ENCODE data around the gene NNMT. TPM values are rescaled to one million over a fixed set of nuclear protein-coding genes. Genes with fewer than 3 reads are reported as not detected.

Gene NNMT
- total and polyA plus RNA-seq, 8 donors = 1.2 to 244 (median 1.9) TPM

GRCh38 chr11:114358716-114359115 is 62.5 kb downstream of the NNMT start:
- Histone ChIP-seq H3K27ac (no peak overlapping the region), H3K9me3 (no peaks in the 10 kb centered on the region), H3K36me3 (no peaks in the 10 kb centered on the region), H3K4me3 (no peak overlapping the region), H3K27me3 (no peaks in the 10 kb centered on the region), H3K4me1 (no peaks in the 10 kb centered on the region)
- intact Hi-C loops (cut with DNase I) = no loop called here
- ATAC-seq (peak; percentile 86), DNase-seq (no peak)
- TF ChIP-seq CTCF (IDR thresholded peaks at IDR 0.05) = no peak

GRCh38 chr11:114359342-114359741 is 63.1 kb downstream of the NNMT start:
- DNase-seq (no peak), ATAC-seq (no peak)
- no peaks in the 10 kb centered on the region for H3K27me3 ChIP-seq
- H3K4me3 ChIP-seq = no peak overlapping the region
- no peak for TF ChIP-seq CTCF (IDR thresholded peaks at IDR 0.05)
- no peak overlapping the region for H3K27ac ChIP-seq
- H3K9me3 ChIP-seq = no peaks in the 10 kb centered on the region
- intact Hi-C loops (cut with DNase I) = no loop called here
- no peaks in the 10 kb centered on the region for H3K4me1 ChIP-seq
- H3K36me3 ChIP-seq = no peaks in the 10 kb centered on the region

- Histone ChIP-seq H3K36me3 (no peaks in the 10 kb centered on the region), H3K4me3 (no peak overlapping the region), H3K27me3 (no peaks in the 10 kb centered on the region), H3K4me1 (no peaks in the 10 kb centered on the region), H3K27ac (no peak overlapping the region), H3K9me3 (no peaks in the 10 kb centered on the region)
- ATAC-seq (no peak), DNase-seq (no peak)
- intact Hi-C loops (cut with DNase I) = no loop called here
- TF ChIP-seq CTCF (IDR thresholded peaks at IDR 0.05) = no peak
These were observed 66.1 kb downstream of the NNMT start for GRCh38 chr11:114362326-114362725.

GRCh38 chr11:114362958-114363357 is 66.8 kb downstream of the NNMT start:
- intact Hi-C loops (cut with DNase I) = no loop called here
- H3K36me3 ChIP-seq = no peaks in the 10 kb centered on the region
- ATAC-seq (no peak), DNase-seq (no peak)
- no peak overlapping the region for H3K4me3 ChIP-seq
- H3K27me3 ChIP-seq = no peaks in the 10 kb centered on the region
- no peak for TF ChIP-seq CTCF (IDR thresholded peaks at IDR 0.05)
- H3K27ac ChIP-seq = no peak overlapping the region
- H3K4me1 ChIP-seq = no peaks in the 10 kb centered on the region
- no peaks in the 10 kb centered on the region for H3K9me3 ChIP-seq

Other genes with a start within 250 kb of the NNMT start
- 10 to 100 TPM; 52.5 to 55.6 TPM for gene ZBTB16, start 236.7 kb upstream of the NNMT start, total RNA-seq
- gene ZBTB16, start 236.7 kb upstream of the NNMT start, polyA plus RNA-seq (ENCODE audit: insufficient read length in 6 of 6) = 10 to 100 TPM in 2 of 6 donors, 1 to 10 TPM in 4; 3.4 to 11.8 (median 7.3) TPM
- 1 to 10 TPM; 6.5 to 8.8 TPM for gene C11orf71, start 104.1 kb downstream of the NNMT start, total RNA-seq
- 10 to 100 TPM in 3 of 6 donors, 1 to 10 TPM in 3; 8.8 to 11.3 (median 10.0) TPM for gene C11orf71, start 104.1 kb downstream of the NNMT start, polyA plus RNA-seq (ENCODE audit: insufficient read length in 6 of 6)
- 10 to 100 TPM; 28.7 to 32.0 TPM for gene RBM7, start 104.3 kb downstream of the NNMT start, total RNA-seq
- 10 to 100 TPM; 45.9 to 59.7 (median 54.7) TPM for gene RBM7, start 104.3 kb downstream of the NNMT start, polyA plus RNA-seq (ENCODE audit: insufficient read length in 6 of 6)
- gene REXO2, start 143.1 kb downstream of the NNMT start, total RNA-seq = 10 to 100 TPM; 77.0 to 97.1 TPM
- 100 to 1,000 TPM in 1 of 6 donors, 10 to 100 TPM in 5; 72.1 to 101 (median 86.0) TPM for gene REXO2, start 143.1 kb downstream of the NNMT start, polyA plus RNA-seq (ENCODE audit: insufficient read length in 6 of 6)

All from left lung (tissue), 10 donors.